NOMO-1 treated with dmso at 0.1 percent for 144 hours (cell line): ENCODE data around the gene RC3H1.

Source experiments
- DNase-seq: peaks from one replicate; lab custom pipeline; 2025; ENCODE audit not compliant: unreplicated experiment; lab: John Stamatoyannopoulos, UW

Gene RC3H1

DNA sequence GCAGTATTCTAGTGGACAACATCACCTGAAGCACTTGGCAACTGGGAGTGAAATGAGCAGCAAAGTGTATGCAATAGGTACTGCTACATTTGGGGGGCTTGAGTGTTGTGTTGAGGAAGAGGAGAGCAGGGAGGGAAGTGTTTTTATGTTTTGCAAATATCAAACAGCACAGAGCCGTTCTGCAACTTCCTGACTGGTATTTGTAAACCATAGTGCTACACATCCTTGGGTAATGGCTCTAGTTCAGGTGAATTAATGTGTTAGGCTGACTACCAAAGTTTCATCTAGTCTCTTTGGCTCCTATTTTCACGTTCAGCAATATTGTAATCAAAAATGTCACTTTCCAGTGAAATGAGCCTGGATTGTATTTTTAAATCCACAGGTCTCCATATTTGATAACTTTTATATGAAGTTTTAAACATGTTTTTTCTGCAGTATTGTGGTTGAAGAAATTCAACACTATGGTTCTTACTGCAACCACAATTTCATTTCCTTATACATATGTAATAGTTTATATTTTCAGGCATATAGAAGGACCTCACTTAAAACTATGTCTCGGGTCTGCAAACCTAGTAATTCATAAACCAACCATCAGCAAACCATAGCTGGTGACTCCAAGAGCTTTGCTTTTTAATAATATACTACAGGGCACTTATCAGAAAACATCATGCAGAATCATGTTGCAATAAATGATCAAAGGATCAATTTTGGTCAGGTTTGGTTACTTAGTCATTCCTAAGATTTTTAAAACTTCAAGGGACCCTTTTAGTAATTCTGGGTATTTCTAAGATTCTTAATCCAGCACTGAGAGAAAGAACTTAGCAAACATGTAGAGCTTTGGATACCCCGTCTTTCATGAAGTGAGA, 135.2 kb downstream of the RC3H1 start:
- no peak for DNase-seq

DNA sequence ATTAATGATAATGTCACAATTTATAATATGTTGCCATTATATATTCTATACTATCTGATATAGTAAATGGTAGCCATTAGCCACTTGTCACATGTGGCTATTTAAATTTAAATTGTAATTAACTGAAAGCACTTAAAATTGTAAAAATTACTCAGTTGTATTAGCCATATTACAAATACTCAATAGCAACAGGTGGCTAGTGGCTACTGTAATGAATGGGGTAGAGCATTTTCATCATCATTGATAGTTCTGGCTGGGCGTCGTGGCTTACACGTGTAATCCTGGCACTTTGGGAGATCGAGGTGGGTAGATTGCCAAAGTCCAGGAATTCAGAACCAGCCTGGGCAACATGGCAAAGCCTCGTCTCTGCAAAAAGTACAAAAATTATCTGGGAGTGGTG, 137.5 kb downstream of the RC3H1 start:
- DNase-seq: no peak
